Suppressor macrophage treated with lipopolysaccharide for 4 hours (primary cell): ENCODE results near the gene SYNGR4.
"Not testable (repeated sequence)": the region's sequence is repeated elsewhere in the genome, so short reads cannot be mapped to it uniquely, and the experiment has no call there.

ENCODE experiments used
- DNase-seq: peaks from one replicate; pipeline ENCODE4 v3.0.0-alpha.2; 2020

SYNGR4 gene

GRCh38 chr19:48371771-48372170 lies 7.6 kb downstream of the SYNGR4 start:
- DNase-seq, result not testable (repeated sequence)

GRCh38 chr19:48372904-48373303 lies 8.7 kb downstream of the SYNGR4 start:
- no peak for DNase-seq

GRCh38 chr19:48373567-48373966 lies 9.4 kb downstream of the SYNGR4 start:
- DNase-seq, result no peak

GRCh38 chr19:48378194-48378570 lies 14.0 kb downstream of the SYNGR4 start:
- DNase-seq, result no peak

- DNase-seq, result no peak
These were observed 14.9 kb downstream of the SYNGR4 start for GRCh38 chr19:48379058-48379457.

GRCh38 chr19:48381178-48381950 lies 17.2 kb downstream of the SYNGR4 start:
- no peak for DNase-seq

GRCh38 chr19:48382286-48382685 lies 18.1 kb downstream of the SYNGR4 start:
- DNase-seq, result no peak

GRCh38 chr19:48385461-48386087 lies 21.4 kb downstream of the SYNGR4 start:
- no peak for DNase-seq

GRCh38 chr19:48386981-48387380 lies 22.8 kb downstream of the SYNGR4 start:
- DNase-seq, result no peak

GRCh38 chr19:48390188-48391099 lies 26.3 kb downstream of the SYNGR4 start:
- DNase-seq, result peak; percentile 70

- DNase-seq, result peak; percentile 88
These were observed 27.2 kb downstream of the SYNGR4 start, which contains the start of gene KDELR1 for GRCh38 chr19:48391100-48392005. KDELR1 (minus strand) TSS chr19:48391551; CDS start chr19:48391358, 193 bp downstream.

GRCh38 chr19:48392006-48392344 lies 27.8 kb downstream of the SYNGR4 start:
- DNase-seq, result not testable (repeated sequence)

GRCh38 chr19:48392860-48393558 lies 28.8 kb downstream of the SYNGR4 start:
- DNase-seq, result no peak

GRCh38 chr19:48393559-48394330 lies 29.6 kb downstream of the SYNGR4 start, which contains the start of gene GRIN2D:
GRIN2D (plus strand) TSS chr19:48393668; CDS start chr19:48398393, 4,725 bp downstream.
- DNase-seq, result no peak

GRCh38 chr19:48394331-48395169 lies 30.4 kb downstream of the SYNGR4 start:
- no peak for DNase-seq

- no peak for DNase-seq
These were observed 30.9 kb downstream of the SYNGR4 start for GRCh38 chr19:48395170-48395455.

GRCh38 chr19:48395499-48395898 lies 31.3 kb downstream of the SYNGR4 start:
- DNase-seq, result no peak

- DNase-seq, result no peak
These were observed 32.1 kb downstream of the SYNGR4 start for GRCh38 chr19:48396016-48396823.

GRCh38 chr19:48396824-48397176 lies 32.6 kb downstream of the SYNGR4 start:
- DNase-seq, result no peak
